Stimulated activated CD4-positive, alpha-beta T cell treated with anti-CD3 and anti-CD28 coated beads, Interleukin-15, amount 100 ng/mL, for 24 hours (primary cell): ENCODE measurements around the gene SPON2.

Experiments used
- DNase-seq: peaks from one replicate; pipeline ENCODE4 v3.0.0-alpha.2; 2020

SPON2 gene

DNA sequence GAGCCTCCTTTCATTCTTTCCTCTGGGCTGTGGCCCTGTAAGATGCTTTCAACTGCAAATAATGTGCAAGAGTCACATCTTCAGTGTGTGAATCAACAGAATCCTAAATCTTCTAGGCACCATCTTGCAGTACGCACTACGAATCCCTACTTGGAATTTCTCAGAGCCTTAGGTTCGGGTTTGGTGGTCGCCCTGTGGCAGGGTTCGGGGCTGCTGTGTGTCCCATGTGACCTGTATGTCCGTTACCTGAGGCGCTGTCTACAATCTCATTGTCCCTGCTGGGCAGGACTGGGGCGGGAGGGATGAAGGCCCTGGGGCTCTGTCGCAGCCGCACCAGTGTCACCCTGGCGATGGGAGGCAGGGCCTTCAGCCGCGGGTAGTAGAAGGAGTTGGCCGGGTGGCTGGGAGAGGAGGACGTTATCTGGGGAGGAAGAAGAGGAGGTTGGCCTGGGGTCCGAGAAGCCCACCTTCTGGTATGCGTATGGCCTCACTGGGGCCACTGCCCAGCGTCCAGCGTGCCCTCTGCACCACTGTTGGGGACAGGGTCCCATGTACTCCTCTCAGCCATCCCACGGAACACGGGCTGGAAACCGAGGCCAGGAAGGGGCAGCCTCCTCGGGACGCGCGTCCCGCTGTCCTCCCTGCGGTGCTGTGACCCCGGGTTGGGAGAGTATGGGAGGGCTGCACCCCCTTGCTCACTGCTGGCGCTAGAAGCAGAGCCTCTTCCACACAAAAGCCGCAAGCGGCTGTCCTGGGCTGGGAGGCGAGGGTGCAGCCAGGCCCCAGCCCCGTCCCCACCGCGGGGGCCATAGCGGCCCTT is 2.0 kb downstream of the SPON2 start:
- DNase-seq: no peak

DNA sequence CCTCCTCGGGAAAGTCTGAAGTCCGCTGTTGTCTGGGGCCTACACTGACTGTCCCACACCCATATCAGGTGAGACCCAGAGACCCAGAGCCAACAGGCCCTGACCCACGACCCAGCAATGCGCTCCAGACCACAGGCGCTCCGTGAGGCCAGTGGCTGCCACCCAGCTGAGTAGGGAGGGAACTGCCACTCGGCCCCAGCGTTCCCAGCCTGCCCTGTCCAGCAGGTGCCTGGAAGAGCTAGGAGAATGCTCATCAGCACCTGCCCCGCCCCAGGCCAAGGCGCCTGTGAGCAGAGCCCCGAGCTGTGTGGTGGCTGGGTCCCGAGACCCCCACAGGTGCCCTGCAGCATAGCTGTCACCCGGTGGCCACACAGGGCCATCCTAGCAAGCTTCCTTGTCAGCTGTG is 2.7 kb downstream of the SPON2 start:
- no peak for DNase-seq

DNA sequence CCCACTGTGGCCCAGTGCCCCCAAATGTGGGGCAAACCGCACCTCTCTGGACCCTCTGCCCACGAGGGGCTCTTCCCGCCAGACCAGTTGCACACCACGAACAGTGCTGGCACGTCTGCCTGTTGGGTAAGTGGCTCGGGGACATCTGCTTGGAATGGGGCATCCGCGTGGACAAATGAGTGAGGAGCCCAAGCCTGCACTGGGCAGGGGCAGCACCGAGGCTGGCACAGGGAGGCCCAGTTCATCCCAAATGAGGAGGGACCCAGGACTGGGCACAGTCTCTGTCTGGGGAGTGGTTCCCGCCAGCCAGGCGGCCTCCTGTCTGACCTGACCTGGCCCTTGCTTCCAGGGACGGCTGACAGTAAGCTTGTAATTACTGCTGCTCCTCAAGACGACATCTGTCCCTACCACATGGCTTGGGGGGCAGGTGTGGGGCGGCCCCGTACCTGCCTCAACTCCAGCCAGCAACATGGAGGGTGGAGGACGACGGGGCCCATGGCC is 3.2 kb downstream of the SPON2 start:
- DNase-seq: no peak

DNA sequence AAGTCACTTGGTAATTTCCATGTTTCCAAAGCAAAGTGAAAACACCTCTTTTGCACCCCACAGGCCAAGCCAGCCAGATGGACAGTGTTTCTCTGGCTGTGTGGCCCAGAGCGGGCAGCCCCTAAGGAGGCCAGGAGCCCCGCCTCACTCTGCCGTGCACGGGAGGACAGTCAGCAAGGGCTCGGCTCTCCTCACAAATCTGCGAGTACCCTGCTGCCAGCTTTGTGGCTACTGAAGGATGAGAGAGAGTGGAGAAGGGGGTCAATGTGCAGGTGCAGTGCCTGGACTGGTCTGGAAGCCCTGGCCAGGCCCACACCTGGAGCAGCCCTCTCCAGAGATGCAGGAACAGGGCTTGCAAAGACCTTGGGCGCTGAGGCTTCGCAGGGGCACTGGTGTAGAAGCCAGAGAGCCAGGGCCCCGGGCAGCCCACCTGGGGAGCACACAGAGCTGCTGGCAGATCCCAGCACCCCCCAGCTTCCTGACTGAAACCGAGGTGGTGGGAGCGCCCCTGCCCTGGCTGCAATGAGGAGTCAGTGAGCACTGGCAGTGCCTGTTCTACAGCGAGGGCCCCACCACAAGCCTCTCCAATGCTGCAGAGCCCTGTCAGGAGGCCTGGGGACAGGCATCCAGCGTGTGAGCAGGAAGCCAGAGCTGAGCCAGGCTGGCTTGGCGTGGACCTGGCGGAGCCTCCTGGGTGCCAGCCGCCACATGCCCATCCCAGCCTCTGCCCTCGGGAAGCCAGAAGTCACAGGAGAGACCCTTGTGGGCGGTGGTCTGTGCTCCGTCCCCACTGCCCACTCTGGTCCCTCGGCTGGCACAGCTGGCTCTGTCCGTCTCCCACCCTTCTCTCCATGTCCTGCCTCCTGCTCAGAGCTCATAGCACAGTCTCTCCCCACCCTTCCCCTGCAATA is 3.9 kb downstream of the SPON2 start:
- DNase-seq: no peak

DNA sequence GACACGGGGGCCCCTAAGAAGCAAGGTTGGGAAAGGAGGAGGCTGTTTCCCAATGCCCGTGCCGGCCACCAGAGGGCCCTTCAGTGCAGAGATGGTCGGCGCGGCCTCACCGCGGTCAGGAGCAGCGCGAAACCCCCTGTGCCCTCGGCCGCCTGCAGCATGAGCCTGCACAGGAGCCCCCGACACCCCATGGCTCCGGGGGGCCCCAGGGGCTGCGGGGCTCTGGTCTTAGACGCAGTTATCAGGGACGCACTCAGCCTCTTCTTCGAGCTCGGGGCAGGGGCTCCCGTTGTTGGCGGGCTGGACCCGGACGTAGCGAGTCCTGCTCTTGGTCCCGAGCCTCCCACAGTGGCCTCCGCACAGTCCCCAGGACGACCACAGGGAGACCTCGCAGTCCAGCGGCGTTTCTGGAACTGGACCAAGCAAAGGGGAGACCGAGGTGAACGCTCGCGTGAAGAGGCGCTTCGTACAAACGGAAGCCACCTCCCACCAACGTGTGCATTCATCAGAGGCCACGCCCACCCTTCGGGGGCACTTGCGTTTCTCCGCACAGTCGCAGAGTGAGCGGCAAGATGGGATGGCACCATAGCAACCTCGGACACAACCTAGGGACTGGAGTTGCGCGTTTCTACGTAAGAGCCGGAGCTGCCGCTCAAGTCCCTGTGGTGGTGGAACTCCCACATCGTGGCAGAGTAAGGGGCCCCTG is 5.0 kb downstream of the SPON2 start:
- peak; percentile 95 for DNase-seq

DNA sequence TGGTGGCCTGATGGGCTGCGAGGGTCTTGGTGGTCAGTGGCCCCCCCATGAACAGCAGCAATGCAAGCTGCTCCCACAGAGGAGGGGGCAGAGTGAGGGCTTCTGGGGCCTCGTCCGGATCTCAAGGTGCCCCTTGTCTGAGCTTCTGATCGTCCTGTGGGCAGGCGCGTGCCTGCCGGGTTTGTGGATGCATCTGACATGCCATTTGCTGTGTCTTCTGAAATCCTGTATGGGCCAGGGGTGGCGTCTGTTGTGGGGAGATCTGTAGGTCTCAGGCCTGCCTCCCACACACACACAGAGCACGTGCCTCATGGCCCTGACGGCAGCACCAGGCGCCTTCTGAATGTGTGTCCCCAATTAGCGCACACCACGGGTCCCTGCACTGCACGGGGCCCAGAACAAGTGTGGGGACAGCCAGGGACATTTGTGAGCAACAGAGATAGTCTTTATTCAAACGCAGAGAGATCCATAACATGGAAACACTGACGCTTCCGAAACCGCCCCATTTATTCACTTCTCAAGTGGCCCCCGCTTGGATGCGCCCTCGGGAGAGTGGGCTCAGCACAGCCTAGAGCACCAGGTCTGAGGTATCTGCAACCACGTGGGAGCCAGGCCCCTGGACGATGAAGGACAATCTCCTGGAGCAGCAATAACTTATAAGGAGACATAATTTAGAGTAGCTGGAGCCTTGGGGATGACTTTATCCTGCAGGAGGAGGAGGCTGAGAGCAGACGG is 5.7 kb downstream of the SPON2 start:
- DNase-seq: no peak

DNA sequence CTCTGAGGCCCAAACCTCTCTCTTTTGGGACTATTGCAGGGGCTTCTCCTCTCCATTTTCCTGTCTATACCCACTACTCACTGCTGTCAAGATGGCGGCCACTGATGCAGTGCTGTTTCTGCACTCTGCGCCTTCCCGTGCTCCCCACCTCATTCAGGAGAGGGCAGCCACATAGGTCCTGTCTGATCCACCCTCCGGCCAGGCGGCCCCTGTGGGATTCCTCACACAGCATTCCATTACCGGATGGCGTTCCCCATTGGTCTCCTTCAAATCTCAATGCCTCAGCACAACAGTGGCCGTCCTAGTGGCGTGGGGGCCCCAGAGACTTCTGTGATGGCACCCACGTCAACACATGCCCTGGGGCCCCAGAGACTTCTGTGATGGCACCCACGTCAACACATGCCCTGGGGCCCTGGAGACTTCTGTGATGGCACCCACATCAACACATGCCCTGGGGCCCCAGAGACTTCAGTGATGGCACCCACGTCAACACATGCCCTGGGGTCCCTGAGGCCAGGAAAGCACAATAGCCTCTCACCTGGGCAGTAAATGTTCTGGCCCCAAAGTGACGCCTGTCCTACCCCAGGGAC is 7.3 kb downstream of the SPON2 start:
- no peak for DNase-seq

DNA sequence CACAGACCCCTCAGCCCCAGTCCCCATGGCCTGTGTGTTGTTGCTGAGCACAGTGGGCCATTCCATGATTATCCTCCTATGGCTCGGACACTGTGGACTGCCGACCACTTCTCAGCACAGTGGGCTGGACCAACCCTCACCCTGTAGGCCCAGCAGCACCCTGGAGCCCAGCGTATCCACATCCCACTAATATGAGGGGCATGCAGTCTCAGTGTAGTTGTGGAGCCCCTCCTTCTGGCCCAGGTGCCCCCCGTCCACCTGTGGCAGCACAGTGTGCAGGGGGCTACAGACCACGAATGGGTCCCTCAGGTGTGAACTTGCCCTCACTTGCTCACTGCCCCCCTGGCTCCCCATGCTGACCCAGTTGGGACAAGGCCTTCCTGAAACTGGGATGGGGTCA is 7.9 kb downstream of the SPON2 start:
- DNase-seq: no peak

DNA sequence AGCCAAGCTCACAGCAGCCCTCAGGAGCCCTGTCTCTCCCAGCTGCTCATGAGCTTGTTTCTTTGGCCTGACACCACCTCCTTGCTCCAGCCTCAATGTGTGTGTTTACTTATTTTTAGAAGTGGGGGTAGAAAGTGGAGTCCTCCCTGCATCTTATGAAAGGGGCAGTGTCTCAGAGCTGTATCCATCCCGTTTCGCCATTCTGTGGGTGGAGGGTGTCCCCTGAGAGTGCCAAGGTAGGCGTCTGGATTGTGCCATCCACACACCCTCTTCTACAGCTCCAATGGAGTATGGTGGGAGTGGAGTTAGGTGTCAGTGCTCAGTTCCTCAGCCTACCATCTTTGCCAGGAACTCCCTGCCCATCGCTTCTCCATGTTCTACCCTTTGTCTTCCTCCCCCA is 8.3 kb downstream of the SPON2 start:
- DNase-seq: no peak

DNA sequence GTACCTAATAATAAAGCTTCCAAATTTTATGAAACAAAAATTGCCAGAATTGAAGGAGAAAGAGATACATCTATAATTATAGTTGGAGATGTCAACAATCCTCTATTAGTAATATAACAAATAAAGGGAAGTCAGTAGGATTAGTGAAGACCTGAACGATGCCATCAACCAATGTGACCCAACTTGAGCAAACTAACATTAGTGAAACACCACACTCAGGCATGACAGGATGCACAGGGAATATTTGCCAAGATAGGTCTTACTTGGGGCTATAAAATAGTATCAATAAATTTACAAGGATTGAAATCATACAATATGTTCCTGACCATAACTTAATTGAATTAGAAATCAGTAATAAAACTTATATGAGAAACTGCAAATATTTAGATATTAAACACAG is 12.0 kb downstream of the SPON2 start:
- DNase-seq: no peak

DNA sequence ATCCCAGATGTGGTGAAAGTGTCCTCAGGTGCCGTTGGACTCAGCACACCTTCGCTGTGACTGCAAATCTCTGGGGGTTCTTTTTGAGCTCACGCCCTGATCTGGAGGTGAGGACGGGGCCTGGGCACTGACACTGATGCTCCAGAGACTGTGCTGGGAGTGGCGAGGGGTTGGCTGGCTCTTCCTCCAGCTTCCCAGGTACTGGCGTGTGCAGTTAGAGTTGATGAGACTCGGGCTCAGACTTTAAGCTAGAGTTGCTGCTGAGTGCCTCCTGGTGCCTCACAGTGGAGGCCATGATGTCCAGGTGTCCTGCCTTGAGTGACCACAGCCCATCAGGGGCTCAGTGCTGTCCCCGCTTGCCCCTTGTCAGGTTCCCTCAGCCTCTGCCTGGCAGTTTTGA is 16.3 kb downstream of the SPON2 start:
- DNase-seq: no peak

DNA sequence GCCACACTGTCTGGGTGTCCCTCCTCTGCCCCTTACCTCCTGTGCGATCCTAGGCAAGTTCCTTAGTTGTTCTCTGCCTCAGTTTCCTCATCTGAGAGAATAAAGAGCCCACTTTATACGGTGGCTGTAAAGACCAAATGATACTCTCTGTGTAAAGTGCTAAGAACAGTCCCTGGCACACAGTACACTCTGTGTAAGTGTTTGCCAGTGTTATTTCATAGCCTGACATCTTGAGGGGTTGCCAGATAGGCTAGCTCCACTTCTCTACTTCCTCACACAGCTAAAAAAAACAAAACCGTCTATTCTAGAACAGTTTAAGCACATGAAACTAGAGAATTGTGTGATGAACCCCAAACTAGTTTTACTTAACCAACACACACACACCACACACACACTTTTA is 17.1 kb downstream of the SPON2 start:
- DNase-seq: no peak

DNA sequence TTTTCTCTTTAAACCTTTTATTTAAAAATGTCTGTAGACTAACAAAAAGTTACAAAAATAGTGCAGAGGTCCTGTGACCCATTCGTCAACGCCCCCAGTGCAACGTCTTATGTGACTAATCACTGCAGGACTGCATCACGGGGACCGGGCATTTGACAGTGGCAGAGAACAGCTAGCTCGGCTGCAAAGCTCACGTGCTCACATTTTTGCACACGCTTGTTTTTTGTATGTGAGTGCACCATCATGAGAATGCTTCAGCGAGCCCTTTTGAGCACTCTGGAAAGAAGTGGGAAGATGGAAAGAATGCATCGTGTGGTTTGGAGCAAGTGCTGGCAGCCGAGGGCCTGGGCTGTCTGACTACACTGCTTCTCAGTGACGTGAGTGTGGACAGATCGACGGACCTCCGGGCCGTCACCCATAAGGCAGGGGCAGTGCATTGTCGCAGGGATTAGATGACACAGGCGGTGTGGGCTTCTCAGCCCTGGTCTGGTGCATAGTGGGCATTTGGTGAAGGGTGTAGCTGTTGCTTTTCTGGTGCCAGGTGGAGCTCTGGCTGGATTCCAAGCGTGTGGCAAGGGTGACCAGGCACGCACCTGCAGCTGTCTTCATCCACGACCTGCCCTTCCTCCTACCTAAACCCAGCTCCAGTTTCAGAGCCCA is 17.7 kb downstream of the SPON2 start:
- no peak for DNase-seq

DNA sequence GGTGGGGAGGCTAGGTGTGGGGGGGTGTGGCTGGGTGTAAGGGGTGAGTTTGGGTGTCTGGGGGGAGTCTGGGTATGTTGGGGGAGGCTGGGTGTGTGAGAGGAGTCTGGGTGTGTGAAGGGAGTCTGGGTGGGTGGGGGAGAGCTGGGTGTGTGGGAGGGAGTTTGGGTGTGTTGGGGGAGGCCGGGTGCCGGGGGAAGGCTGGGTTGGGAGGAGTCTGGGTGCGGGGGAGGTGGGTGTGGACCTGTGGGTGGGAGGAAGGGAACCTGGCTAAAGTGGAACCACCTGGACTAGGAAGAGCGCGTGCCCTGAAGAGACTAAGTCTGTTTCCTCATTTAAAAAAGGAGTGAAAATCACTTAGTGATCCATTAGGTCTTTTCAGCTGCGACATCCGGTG is 18.3 kb downstream of the SPON2 start:
- DNase-seq: no peak

DNA sequence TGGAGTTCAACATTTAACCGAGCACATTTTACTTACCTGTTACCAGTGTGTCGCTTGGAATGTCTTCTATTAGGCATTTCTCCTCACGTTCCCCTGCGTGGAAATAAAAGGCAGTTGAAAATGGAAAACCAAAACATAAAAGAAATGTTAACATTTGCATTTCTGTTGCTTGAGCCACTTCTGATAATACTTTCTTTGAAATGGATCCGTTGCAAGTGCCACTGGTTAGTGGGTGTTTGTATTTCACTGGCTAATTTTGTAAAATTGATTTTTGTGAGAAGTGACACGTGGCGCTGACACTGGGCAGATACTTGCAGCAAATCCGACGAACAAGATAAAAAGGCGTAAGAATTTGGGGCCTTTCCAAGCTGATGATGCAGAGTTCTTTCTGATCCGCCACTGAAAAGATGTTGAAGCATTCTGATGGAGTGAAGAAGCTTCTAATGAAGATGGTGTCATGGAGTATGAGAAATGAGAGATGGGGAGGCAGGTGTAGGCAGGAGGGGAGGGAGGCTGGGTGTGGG is 18.8 kb downstream of the SPON2 start:
- no peak for DNase-seq

DNA sequence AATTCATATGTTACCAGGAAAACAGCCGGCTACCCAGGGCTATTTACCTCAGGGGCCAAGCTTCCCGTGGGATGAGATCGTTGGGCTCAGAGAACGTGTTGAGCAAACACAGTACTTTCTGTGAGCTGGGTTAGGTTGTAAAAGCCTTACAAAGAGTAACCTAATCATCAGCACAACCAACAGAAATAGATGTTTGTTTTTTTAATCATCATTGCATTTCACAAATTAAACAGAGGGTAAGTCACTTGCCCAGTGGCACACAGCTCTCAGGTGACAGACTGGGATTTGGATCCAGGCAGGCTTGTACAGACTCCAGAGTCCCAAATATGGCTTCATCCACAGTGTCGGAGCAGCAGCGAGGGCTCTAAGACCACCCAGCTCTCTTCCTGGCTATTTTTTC is 20.1 kb downstream of the SPON2 start:
- DNase-seq: no peak

DNA sequence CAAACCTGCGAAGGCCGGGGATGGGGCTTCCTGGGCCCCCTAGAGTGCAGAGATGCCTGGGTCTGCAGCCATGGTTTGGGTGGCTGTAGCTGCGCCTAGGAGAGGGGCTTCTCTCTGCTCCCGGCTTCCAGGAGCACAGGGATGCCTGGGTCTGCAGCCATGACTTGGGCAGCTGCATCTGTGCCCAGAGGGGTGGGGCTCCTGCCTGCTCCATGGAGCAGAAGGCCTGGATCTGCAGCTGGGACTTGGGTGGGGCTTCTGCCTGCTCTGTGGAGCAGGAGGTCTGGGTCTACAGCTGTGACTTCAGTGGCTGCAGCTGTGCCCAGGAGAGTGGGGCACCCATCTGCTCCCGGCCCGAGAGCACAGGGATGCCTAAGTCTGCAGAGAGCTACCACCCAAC is 20.8 kb downstream of the SPON2 start:
- no peak for DNase-seq

DNA sequence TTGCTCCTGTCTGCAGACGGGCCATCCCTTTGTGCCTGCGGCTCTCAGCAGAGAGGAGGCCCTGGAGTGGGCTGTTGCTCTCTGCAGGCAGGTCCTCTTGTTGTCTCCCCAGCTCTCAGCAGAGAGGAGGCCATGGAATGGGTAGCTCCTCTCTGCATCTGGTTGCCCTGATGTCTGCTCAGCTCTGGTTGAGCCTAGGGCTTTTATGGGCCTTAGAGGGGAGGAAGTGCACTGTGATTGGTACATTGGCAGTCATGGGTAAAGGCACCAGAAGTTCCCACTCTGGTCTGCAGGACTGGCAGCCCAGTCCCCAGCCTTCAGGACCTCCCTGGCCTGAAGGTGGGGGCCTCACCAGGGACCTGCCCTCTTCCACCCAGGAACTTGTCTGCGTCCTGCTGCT is 21.5 kb downstream of the SPON2 start:
- no peak for DNase-seq

DNA sequence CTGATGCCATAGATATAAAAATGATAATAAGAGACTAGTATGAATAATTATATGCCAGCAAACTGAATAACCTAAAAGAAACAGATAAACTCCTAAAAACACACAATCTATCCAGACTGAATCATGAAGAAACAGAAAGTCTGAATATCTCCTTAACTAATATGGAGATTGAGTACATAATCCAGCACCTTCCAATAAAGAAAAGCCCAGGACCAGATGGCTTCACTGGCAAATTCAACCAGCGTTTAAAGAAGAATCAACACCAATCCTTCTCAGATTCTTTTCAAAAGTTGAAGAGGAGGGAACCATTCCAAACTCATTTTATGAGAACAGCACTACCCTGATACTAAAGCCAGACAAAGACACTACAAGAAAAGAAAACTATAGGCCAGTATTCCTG is 32.5 kb downstream of the SPON2 start:
- no peak for DNase-seq

DNA sequence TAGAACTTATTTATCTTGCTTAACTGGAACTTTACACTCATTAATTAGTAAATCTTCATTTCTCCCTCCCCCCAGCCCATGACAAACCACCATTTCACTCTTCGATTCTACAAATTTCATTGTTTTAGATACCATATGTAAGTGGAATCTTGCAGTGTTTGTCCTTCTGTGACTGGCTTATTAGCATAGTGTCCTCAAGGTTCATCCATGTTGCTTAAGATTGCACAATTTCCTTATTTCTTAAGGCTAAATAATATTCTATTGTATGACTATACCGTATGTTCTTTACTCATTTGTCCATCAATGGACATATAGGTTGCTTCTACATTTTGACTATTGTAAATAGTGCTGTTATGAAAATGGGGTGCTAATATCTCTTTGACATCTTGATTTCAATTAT is 34.5 kb downstream of the SPON2 start:
- DNase-seq: no peak

DNA sequence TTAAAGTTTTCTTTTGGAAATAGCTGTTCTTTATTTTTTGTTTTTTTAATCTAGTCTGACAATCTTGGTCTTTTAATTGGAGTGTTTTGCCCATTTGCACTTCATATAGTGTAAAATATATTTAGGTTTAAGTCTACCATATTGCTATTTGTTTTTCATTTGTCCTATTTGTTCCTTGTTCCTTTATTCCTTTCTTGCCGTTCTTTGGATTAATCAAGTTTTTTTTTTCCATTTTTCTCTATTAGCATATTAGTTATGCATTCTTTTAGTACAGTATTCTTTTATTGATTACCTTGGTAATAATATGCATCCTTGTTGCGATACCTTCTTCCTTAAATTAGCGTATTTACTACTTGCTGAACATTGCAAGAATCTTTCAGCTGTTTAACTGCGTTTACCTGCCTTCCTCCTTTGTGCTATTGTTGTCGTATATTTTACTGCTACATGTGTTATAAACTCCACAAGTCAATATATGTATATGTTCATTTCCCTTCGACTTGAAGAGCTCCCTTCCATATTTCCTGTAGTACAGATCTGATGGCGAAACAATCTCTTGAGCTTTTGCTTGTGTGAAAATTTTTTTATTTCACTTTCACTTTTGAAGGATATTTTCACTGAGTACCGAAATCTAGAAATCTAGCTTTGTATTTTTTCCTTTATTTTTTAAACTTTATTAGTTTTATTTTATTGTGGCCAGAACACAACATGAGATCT is 35.2 kb downstream of the SPON2 start:
- DNase-seq: no peak
